ENCODE measurements around the gene SRBD1. TPM values are rescaled to one million over a fixed set of nuclear protein-coding genes. Genes with fewer than 3 reads are reported as not detected.

The SRBD1 gene
- total and polyA plus RNA-seq, 2 of the 8 experiments (the other 6 are each of a cell fraction or from before 2014, with no cell fraction given): 4.6 to 20.0 TPM

DNA sequence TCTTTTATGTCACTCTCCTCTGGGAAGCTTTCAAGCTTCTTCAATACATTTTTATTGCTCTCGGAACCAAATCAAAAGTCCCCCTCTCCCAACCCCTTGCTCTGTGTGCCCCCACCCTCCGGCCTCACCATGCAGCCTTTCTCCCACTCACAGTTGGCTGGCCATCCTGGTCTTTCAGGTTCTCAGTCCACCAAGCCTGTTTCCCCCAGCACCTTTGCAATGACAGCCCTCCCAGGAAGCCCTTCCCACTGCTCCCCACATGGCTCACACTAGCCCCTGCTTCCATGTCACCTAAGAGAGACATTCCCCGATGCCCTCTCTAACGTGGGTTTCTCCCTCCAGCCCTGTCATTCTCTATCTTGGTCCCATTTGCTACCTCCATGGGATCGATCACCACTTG is 266.6 kb downstream of the SRBD1 start (continued):
- TF ChIP-seq, protein P1, sequence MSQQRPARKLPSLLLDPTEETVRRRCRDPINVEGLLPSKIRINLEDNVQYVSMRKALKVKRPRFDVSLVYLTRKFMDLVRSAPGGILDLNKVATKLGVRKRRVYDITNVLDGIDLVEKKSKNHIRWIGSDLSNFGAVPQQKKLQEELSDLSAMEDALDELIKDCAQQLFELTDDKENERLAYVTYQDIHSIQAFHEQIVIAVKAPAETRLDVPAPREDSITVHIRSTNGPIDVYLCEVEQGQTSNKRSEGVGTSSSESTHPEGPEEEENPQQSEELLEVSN (IDR thresholded peaks at IDR 0.05): no peak
- TF ChIP-seq POLR2AphosphoS5 (IDR thresholded peaks at IDR 0.05; ENCODE audit: low read depth, low read length) (no peak), EZH2 (IDR thresholded peaks at IDR 0.05; ENCODE audit: low read depth, low read length, severe bottlenecking) (no peak), SUZ12 (IDR thresholded peaks at IDR 0.05; ENCODE audit: low read length) (no peak), RNF2 (IDR thresholded peaks at IDR 0.05; ENCODE audit: borderline replicate concordance, low read depth, low read length, missing control alignments, poor library complexity, severe bottlenecking) (no peak), SP2 (IDR thresholded peaks at IDR 0.05; ENCODE audit: low read length) (no peak), SIRT6 (IDR thresholded peaks at IDR 0.05; ENCODE audit: low read length) (no peak), FOSL1 (IDR thresholded peaks at IDR 0.05; ENCODE audit: insufficient read depth, low read depth, low read length) (no peak)

Data from H1 (cell line).